Measurements from ENCODE around the gene UBE2Q2.
"Not testable (repeated sequence)": the region's sequence is repeated elsewhere in the genome, so short reads cannot be mapped to it uniquely, and the experiment has no call there.

The UBE2Q2 gene

DNA sequence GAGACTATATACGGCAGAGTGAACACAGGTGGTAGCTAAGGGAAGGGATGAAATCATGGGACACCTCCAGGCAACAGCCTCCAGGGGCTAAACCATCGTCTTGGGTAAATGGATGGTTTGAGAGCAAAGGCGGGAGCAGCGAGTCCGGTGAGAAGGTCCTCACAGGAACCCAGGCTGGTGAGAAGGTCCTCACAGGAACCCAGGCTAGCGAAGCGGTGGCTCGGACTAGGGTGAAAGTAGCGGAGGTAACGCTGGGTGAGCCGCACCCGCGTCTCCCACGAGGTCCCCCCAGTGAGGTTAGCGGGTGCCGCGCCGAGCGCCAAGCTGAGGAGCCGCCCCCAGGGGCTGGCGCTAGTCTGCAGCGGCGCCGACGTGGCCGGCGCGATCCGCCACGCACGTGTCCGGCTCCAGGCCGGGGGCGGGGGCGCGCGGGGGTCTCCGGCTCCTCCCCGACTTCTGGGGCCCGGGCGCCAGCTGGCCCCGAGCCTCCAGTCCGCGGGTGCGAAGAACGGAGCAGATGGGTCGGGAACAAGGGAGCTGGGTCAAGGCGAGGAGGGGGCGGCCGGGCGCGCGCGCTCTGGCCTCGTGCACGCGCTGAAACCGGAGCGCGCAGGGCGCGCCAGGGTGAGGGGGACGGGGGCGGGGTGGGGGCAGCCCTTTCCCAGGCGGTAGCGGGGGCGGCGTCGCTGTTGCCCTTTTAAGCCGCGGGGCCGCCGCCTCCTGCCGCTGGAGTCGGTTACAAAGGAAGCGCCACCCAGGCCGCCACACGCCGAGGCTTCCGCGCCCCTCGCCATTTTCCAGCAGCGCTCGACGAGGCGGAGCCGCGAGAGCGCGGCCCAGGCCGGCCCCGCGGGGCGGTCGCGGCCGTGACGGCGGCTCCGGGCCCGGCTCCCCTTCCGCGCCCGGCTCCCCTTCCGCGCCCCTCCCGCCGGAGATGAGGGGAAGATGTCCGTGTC, at the start of gene UBE2Q2:
TSS of gene UBE2Q2 (plus strand) at position 726 of the 956 bp plus-strand sequence. CDS start at position 946, 220 bp downstream.
- in situ Hi-C loops (cut with HindIII; ENCODE audit: low sequenced_read_pairs): loop anchor here (25.0 kb wide), 1 partner anchor 256 kb away; the partner anchor contains the start of gene PTPN9

DNA sequence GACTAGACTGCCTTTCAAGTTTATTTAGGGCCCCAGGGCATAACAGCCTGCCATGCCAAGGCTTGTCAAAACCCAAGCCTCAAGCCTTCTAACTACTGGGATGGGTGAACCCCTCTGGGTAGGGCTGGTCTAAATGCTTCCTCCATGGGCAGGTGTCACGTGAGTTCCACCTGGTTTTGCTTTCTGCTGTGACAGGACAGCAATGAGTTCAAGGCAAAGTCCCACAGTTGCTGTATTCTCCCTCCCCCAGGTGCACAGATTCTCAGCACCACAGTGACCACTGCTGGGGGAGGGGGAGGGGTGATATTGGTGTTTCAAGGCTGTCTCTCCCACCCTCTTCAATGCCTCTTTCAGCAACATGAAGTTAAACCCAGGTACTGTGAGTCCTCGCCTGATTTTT, 46.9 kb upstream of the UBE2Q2 start:
- in situ Hi-C loops (cut with HindIII; ENCODE audit: low sequenced_read_pairs): no loop called here

DNA sequence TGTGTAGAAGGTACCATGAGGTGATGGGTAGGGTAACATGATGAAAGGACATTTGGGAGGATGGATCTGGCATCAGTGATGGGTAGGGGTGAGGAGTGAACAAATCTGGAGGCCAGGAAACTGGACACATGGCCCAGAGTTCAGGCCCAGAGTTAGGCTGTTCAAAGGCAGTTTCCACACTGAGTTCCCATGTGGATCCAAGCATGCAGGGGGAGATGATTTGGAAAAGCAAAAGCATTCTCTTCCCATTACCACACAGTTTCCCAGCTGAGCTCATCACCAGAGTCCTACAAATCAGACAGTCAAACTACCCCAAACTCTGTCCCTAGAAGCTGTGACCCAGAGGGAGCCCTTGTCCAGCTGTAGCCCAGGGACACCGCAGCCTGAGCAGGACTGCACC, 46.1 kb upstream of the UBE2Q2 start:
- in situ Hi-C loops (cut with HindIII; ENCODE audit: low sequenced_read_pairs): not testable (repeated sequence)

DNA sequence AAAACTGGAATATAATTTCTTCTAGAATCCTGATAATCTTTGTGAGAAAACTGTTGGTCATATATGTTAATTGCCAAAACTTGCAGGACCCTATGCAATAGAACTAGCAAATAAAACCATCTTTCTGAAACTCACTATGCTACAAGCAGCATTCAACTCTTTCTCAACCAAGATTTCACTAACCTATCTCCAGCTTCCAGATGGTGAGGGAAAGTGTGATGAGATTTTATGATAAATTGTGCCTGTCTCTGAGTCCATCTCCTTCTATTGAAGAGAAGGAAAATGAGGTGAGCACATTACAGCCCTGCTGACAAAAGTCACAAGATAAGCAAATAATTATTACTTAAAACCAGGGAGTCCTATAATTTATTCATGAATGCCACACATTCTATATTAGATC, 44.1 kb upstream of the UBE2Q2 start:
- in situ Hi-C loops (cut with HindIII; ENCODE audit: low sequenced_read_pairs): no loop called here

DNA sequence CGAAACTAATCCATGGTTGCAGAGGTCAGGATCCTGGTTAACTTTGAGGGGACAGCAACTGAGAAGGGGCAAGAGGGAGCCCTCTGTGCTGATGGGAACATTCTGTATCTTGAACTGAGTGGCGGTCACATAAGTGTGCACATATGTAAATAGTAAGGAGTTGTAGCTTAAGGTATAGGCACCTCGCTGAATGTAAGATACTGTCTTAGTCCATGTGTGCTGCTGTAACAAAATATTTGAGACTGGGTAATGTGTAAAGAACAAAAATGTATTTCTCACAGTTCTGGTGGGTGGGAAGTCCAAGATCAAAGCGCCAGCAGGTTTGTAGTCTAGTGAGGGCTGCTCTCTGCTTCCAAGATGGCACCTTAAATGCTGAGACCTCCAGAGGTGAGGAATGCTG, 42.8 kb upstream of the UBE2Q2 start:
- in situ Hi-C loops (cut with HindIII; ENCODE audit: low sequenced_read_pairs): not testable (repeated sequence)

DNA sequence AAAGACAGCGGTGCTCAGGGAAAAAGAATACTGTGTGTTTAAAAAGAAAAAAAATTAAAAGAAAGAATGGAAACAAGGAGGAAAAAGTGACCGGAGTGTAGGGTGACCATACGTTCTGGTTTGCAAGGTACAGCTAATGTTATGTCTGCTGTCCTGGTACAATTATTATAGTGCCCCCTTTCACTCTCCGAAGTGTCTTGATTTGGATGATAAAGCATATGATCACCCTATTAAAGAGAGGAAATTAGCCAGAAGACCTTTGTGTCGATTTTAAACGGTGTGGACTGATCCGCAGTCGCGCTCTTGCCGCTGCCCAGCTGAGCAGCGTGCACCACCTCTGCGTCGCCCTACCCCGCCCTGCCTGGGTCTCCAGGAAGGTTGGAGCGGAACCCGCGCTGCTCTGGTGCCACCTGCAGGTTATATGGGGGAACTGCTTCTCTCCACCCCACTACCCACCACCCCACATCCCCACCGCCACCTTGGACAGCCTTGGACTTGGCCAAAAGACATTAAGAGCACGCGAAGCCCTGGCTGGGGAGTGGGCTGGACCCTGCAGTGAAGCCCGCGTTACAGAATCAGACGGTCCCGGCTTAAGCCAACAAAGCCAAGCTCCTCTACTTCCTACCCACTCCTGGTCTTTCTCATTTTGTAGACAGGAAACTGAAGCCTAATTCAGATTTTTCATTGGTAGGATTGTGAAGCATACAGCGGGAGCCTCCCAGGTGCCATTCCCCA, 41.2 kb upstream of the UBE2Q2 start:
- in situ Hi-C loops (cut with HindIII; ENCODE audit: low sequenced_read_pairs): no loop called here

DNA sequence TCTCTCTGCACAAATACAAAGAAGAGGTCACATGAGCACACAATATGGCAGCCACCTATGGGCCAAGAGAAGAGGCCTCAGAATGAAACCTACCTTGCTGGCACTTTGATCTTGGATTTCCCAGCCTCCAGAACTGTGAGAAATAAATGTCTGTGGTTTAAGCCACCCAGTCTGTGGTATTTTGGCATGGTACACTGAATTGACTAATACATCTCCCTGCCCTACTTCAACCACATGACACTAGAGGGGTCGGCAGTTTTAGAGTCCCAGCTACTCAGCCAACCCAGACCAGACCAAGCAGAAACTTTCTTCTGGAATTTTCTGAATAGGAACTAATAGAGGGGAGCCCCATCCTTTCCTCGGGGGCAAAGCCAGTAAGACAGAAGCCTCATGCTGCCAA, 35.8 kb upstream of the UBE2Q2 start:
- in situ Hi-C loops (cut with HindIII; ENCODE audit: low sequenced_read_pairs): not testable (repeated sequence)

DNA sequence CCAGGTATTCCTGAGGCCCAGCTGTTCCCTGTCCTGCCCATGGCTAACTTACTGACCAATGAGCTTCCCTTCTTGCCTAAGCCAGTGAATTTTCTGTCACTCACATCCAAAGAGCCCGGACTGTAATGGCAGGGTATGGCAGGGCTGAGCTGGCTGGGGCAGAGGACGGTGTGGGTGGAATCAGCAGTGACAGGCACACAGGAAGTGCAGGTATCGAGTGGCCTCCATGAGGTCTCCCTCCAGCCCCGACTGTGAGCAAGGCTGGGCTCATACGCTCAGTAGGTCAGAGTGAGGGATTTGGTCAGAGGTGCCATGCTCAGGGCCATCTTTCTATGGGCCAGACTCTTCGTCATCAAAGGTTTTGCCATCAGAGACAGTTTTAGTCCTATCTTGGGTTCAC, 35.2 kb upstream of the UBE2Q2 start:
- in situ Hi-C loops (cut with HindIII; ENCODE audit: low sequenced_read_pairs): not testable (repeated sequence)

DNA sequence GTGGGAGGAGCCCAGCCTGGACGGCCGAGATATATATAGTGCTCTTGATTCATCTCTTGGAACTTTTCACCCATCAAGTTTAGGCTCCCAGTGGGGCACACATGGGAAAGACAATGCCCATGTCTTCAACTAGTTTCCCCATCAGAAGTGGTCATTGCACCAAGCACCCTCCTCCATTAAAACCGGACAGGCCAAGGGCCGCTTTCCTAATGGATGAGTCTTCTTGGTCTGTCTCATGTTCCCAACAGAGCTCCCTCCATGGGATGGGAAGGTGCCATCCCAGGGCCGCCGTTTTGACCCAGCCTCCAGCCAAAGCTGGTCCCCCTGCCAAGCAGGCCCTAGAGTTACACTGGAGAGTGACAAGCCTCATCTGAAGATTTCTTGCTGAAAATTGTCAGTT, 34.7 kb upstream of the UBE2Q2 start:
- in situ Hi-C loops (cut with HindIII; ENCODE audit: low sequenced_read_pairs): no loop called here

DNA sequence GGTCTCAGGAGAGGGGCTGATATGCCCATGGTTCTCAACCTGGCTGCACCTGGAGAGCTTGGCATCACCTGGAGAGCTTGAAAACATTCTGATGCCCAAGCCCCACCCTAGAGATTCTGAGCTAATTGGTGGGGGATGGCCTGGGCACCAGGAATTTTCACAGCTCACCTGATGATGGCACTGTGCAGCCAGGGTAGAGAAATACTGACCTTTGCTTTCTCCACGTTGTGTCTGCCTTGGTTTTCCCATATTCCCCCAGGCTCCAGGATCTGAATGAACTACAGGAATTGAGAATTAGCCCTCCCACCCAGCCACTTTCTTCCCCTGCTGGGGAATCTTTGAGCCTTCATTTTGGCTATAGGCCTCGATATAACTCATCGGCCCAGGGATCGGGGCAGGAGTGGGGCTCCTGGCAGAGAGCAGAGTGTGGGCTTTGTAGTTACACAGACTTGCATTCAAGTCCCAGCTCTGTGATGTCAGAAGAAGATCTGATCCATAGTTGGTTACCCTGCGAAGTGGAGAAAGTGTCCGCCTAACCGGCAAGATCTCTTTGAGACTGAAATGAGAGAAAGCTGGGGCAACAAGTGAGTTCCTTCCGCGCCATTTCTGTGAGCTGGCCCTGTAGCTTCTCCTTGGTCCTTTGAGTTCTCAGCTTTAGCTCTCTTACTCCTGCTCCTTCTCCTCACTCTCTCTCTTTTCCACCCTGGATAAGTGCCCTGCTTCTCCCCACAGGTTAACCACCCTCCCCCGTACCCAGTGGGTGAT, 33.1 kb upstream of the UBE2Q2 start:
- in situ Hi-C loops (cut with HindIII; ENCODE audit: low sequenced_read_pairs): no loop called here

DNA sequence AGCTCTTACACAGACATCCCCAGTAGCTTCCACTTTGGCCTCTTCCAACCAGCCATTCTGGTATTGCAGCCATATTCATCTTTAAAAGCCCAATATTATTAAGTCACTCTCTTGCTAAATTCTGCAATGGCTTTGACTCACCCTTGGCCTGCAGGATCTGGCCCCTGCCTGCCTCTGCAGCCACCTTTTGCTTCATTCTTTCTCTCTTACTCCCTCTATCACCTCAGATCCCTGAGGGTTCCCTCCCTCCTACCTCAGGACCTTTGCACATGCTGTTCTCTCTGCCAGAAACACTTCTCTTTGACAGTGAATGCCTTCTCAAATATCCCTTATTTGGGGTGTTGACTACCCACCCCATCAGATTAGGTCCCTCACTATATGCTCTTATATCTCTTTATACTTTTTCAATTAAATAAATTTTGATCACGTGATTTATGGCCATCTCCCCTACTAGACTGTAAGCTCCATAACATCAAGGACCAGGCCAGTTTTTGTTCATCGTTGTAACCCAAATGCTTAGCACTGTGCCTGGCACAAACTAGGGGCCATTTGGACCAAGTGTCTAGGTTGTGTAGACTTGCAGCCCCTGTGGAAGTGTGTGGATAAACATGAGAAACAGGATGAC, 32.3 kb upstream of the UBE2Q2 start:
- in situ Hi-C loops (cut with HindIII; ENCODE audit: low sequenced_read_pairs): no loop called here

DNA sequence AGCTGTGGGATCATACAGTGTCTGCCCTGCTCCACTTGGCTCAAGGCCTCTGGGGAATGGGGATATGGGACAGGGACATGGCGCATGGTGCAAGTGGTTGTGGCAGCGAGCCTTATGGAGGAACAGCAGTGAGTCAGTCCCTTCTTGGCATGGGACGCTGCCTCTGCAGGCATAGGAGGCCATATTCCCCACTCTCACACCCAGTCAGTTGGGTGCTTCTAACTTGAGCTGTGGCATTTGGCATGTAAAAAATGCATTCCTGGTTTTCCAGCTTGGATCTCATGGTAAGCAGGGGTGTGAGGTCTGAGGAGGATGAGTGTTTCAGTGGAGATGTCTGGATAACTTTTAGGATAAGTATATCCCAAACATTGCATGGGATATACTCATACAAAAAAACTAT, 31.6 kb upstream of the UBE2Q2 start:
- in situ Hi-C loops (cut with HindIII; ENCODE audit: low sequenced_read_pairs): no loop called here

DNA sequence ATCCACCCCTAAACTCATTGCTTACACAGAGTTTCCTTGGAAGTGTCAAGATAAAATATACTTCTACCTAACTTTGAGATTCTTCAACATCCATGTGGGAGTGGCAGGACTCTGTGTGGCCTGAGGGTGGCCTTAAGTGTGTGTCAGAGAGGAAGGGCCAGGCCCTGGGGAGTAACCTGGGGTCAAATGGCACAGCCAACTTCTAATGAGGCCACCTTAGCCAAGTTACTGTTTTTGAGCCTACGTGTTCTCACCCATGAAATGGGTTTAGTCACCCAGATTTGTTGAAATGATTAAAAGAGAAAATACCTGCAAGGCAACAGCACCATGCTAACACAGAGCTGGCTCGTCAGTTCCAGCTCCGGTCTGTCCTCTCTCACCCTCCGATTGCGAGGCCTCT, 28.5 kb upstream of the UBE2Q2 start:
- in situ Hi-C loops (cut with HindIII; ENCODE audit: low sequenced_read_pairs): no loop called here

DNA sequence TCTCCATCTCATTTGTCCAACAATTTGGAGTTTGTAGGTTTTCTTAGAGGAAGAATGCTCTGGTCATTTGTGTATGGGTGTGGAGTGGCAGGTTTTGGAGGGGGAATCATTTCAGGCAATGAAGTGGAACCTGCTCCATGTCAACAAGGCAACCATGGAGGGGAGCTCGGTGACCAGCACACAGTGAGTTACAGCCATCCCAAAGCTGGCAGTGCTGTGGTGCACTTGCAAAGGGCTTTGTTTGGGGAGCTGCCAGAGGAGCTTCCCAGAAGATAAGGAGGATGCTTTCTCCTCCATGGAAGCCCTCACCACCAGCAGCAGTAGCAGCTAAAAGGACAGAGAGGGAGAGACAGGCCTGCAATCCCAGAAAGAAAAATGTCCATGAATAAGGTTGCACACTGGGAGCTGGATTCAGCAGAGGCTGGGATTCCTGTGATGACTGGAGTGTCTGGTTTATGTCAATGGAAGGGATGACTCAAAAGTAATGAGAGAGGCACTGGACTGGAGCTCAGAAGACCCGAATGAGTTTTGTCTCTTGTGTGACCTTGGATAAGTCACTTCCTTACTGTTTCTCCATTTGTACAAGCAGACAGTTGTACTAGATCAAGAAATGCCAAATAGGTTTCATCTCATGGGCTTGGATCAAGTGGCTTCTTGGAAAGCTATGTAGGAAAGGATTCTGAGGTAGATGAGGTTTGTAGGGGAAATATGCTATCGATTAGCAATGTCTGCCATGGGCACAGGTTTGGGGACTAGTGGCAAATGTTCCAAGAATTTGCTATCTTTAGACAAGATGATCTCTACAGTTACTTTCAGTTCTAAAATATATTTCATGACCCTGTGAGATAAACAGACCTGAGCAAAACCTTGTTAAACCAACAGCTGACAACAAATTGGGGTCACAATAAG, 27.2 kb upstream of the UBE2Q2 start:
- in situ Hi-C loops (cut with HindIII; ENCODE audit: low sequenced_read_pairs): no loop called here

DNA sequence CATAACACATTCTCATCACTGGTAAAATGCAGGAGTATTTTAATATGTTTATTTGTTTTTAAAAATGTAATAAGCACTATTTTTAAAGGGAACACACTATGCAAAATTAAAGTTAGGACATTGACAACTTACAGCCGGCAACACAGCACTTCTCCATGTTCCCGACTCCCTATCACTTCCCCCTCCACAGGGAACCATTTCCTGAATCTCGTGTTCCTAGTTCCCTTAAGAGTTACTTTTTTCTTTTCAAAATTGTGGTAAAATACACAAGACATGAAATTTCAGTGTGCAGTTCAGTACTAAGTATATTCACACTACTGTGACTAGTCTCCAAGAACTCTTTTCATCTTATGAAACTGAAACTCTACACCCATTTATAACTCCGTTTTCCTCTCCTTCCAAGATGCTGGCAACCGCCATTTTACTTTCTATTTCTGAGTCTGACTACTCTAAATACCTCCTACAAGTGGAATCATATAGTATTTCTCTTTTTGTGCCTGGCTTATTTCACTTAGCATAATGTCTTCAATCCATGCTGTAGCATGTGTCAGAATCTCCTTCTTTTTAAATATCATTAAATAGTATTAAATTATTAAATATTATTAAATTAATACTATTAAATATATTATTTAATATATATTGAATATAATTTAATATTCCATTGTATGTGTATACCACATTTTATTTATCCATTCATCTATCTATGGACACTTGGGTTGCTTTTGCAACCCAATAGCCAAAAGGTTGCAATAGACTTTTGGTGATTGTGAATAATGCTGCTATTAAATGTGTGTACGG, 25.9 kb upstream of the UBE2Q2 start:
- in situ Hi-C loops (cut with HindIII; ENCODE audit: low sequenced_read_pairs): no loop called here

DNA sequence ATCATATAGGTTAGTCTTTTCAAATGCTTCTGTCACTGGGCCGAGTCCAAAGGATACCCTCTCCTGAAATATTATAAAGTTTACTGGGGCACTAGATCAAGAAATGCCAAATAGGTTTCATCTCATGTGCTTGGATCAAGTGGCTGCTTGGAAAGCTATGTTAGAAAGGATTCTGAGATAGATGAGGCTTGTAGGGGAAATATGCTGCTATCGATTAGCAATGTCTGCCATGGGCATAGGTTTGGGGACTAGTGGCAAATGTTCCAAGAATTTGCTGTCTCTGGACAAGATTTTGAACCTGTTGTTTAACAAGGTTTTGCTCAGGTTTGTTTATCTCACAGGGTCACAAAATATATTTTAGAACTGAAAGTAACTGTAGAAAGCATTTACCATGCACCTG, 23.0 kb upstream of the UBE2Q2 start:
- in situ Hi-C loops (cut with HindIII; ENCODE audit: low sequenced_read_pairs): no loop called here

DNA sequence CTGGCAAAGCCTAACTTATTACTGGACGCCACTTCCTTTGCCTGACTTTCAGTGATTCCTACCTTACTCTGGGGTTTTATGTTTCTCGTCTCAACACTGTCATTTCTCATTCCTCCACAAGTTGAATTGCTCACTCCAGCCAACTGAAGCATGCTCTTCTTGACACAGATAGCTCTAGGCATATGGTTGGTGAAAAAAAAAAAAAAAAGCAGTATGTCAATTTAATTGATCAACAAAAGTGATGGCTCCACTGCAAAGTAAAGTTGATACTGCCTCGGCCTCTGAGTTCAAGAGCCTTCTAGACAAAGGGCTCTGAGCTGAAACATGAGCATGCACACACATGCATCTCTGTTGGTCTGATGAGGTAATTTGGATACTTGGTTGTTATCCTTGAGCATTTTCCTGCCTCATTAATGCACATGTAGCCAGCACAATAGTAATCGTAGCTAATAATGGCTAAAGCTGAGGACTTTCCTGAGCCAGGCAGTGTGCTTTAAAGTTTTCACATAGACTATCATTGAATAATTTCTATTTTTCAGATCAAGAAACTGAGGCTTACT, 21.4 kb upstream of the UBE2Q2 start:
- in situ Hi-C loops (cut with HindIII; ENCODE audit: low sequenced_read_pairs): no loop called here

DNA sequence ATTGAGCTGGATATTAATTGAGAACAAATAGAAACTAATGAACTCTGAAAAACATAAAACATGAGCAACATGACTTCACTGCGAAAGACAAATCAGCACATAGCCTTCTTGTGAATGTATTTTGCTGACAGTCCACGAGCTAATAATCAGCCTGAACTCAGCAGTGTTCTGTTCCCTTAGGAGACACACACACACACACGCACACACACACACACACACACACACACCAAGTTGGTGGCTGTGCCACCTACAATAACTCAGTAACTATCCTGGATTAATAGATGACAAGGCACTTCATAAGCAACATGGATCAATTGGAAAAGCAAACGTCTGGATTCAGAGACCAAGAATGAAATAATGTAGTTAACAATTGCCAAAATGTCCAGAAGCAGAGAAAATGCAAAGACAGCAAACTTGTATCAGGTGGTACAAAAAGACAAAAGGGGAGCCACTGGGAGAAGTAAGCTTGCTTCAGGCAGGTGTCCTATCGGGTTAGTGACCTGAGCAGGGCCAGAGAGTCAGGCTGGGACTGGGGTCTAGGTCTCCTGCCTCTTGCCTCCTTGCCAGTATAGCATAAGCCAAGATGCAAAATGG, 20.5 kb upstream of the UBE2Q2 start:
- in situ Hi-C loops (cut with HindIII; ENCODE audit: low sequenced_read_pairs): no loop called here

Data from endothelial cell of hepatic sinusoid (primary cell).